Measurements from ENCODE around the gene BIVM. TPM values are rescaled to one million over a fixed set of nuclear protein-coding genes. Genes with fewer than 3 reads are reported as not detected.

Gene BIVM
- polyA plus RNA-seq, 1 donor (not counting 4 experiments of a cell fraction or from before 2014, with no cell fraction given): 20.7 TPM

DNA sequence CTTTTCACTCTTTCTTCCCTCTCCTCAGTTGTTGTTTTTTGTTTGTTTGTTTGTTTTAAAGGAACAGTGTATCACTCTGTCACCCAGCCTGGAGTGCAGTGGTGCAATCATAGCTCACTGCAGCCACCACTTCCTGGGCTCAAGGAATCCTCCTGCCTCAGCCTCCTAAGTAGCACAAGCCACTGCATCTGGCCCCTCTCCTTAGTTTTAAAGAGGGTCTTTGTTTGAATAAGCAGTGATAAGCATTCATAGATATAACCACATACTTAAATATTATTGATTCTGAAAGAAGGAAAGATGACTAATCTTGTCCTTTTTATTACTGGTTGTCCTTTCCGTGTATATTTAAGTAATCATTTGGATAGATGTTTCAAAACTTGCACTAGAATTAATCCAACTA is 73.6 kb downstream of the BIVM start:
- DNase-seq (ENCODE audit: low read depth, low spot score) (no peak), FAIRE-seq (no peak)
- H2AFZ ChIP-seq (ENCODE audit: control insufficient read depth, low read length): no peak overlapping the region
- no peak overlapping the region for H3K4me3 ChIP-seq (ENCODE audit: control insufficient read depth in 2 of 3, extremely low read depth in 1 of 3, insufficient read depth in 2 of 3, low read depth in 1 of 3, low read length in 3 of 3)
- TF ChIP-seq, protein P1, sequence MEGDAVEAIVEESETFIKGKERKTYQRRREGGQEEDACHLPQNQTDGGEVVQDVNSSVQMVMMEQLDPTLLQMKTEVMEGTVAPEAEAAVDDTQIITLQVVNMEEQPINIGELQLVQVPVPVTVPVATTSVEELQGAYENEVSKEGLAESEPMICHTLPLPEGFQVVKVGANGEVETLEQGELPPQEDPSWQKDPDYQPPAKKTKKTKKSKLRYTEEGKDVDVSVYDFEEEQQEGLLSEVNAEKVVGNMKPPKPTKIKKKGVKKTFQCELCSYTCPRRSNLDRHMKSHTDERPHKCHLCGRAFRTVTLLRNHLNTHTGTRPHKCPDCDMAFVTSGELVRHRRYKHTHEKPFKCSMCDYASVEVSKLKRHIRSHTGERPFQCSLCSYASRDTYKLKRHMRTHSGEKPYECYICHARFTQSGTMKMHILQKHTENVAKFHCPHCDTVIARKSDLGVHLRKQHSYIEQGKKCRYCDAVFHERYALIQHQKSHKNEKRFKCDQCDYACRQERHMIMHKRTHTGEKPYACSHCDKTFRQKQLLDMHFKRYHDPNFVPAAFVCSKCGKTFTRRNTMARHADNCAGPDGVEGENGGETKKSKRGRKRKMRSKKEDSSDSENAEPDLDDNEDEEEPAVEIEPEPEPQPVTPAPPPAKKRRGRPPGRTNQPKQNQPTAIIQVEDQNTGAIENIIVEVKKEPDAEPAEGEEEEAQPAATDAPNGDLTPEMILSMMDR (optimal IDR thresholded peaks at IDR 0.05 in 1 of 3, IDR thresholded peaks at IDR 0.05 in 1 of 3, conservative IDR thresholded peaks at IDR 0.05 in 1 of 3; ENCODE audit: extremely low read depth in 1 of 3, insufficient read depth in 2 of 3, low read length in 3 of 3): no peak
- TF ChIP-seq EZH2 (IDR thresholded peaks at IDR 0.05; ENCODE audit: low read length): no peak
- H3K9ac ChIP-seq (ENCODE audit: control insufficient read depth, extremely low read depth, insufficient read depth, low read length): no peak overlapping the region
- H3K27me3 ChIP-seq (ENCODE audit: control insufficient read depth, extremely low read depth, insufficient read depth, low read length): no peaks in the 10 kb centered on the region
- H3K4me1 ChIP-seq (ENCODE audit: control insufficient read depth, extremely low read depth, insufficient read depth, low read length): peaks cover 10% of the 10 kb centered on the region
- H3K4me2 ChIP-seq (ENCODE audit: control insufficient read depth, extremely low read depth, insufficient read depth, low read depth, low read length): no peak overlapping the region
- peaks cover 4% of the 10 kb centered on the region for H3K79me2 ChIP-seq (ENCODE audit: control insufficient read depth, insufficient read depth, low read length)
- H3K9me1 ChIP-seq (ENCODE audit: control insufficient read depth, extremely low read depth, insufficient read depth, low read length): no peaks in the 10 kb centered on the region
- H3K27ac ChIP-seq (ENCODE audit: control insufficient read depth, insufficient read depth, low read length): no peak overlapping the region
- no peaks in the 10 kb centered on the region for H4K20me1 ChIP-seq (ENCODE audit: control insufficient read depth, extremely low read depth, insufficient read depth, low read length)
- peaks cover 22 to 30% of the 10 kb centered on the region in 2 experiments for H3K36me3 ChIP-seq (ENCODE audit: control insufficient read depth in 2 of 2, extremely low read depth in 1 of 2, insufficient read depth in 2 of 2, low read length in 2 of 2)
- dilution Hi-C loops (cut with MboI; ENCODE audit: extremely low pct_ligation_motif_present, low sequenced_read_pairs): no loop called here
- H3K9me3 ChIP-seq (ENCODE audit: control insufficient read depth, low read depth, low read length): no peaks in the 10 kb centered on the region

DNA sequence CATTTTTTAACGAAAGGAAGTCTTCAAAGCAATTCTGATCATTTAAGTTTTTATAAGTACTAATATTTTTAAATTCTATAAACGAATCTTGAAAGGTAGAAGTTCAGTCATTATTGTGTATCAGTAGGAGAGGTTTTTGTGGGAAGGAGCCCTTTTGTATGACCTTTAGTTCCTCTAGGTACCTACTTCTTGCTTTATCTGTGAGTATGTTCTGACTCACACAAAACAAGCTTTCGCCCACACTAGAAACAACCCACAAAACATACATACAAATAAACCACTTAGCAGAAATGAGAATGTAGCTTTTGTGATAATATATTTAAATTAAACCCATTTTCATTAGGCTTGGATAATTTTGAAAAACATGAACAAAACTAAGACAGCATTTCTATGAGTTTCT is 74.7 kb downstream of the BIVM start:
- dilution Hi-C loops (cut with MboI; ENCODE audit: extremely low pct_ligation_motif_present, low sequenced_read_pairs): no loop called here
- H3K4me3 ChIP-seq (ENCODE audit: control insufficient read depth in 2 of 3, extremely low read depth in 1 of 3, insufficient read depth in 2 of 3, low read depth in 1 of 3, low read length in 3 of 3): no peak overlapping the region
- no peaks in the 10 kb centered on the region for H3K27me3 ChIP-seq (ENCODE audit: control insufficient read depth, extremely low read depth, insufficient read depth, low read length)
- no peak overlapping the region for H2AFZ ChIP-seq (ENCODE audit: control insufficient read depth, low read length)
- no peaks in the 10 kb centered on the region for H3K9me3 ChIP-seq (ENCODE audit: control insufficient read depth, low read depth, low read length)
- peaks cover 18 to 24% of the 10 kb centered on the region in 2 experiments for H3K36me3 ChIP-seq (ENCODE audit: control insufficient read depth in 2 of 2, extremely low read depth in 1 of 2, insufficient read depth in 2 of 2, low read length in 2 of 2)
- FAIRE-seq (peak; percentile 17), DNase-seq (ENCODE audit: low read depth, low spot score) (no peak)
- peaks cover 10% of the 10 kb centered on the region for H3K4me1 ChIP-seq (ENCODE audit: control insufficient read depth, extremely low read depth, insufficient read depth, low read length)
- peaks cover 4% of the 10 kb centered on the region for H3K79me2 ChIP-seq (ENCODE audit: control insufficient read depth, insufficient read depth, low read length)
- H3K9me1 ChIP-seq (ENCODE audit: control insufficient read depth, extremely low read depth, insufficient read depth, low read length): no peaks in the 10 kb centered on the region
- H3K27ac ChIP-seq (ENCODE audit: control insufficient read depth, insufficient read depth, low read length): no peak overlapping the region
- no peaks in the 10 kb centered on the region for H4K20me1 ChIP-seq (ENCODE audit: control insufficient read depth, extremely low read depth, insufficient read depth, low read length)
- no peak overlapping the region for H3K4me2 ChIP-seq (ENCODE audit: control insufficient read depth, extremely low read depth, insufficient read depth, low read depth, low read length)
- no peak overlapping the region for H3K9ac ChIP-seq (ENCODE audit: control insufficient read depth, extremely low read depth, insufficient read depth, low read length)
- no peak for TF ChIP-seq EZH2 (IDR thresholded peaks at IDR 0.05; ENCODE audit: low read length)
- TF ChIP-seq, protein P1 (optimal IDR thresholded peaks at IDR 0.05 in 1 of 3, IDR thresholded peaks at IDR 0.05 in 1 of 3, conservative IDR thresholded peaks at IDR 0.05 in 1 of 3; ENCODE audit: extremely low read depth in 1 of 3, insufficient read depth in 2 of 3, low read length in 3 of 3): no peak
